HG03280 (cell line): ENCODE results near the gene ZFHX3.

Experiments
- ATAC-seq: cut with Tn5 transposase; IDR thresholded peaks from one replicate; pipeline ENCODE4 v1.9.1; 2021; ENCODE audit warnings: mild to moderate bottlenecking, moderate library complexity; ENCODE audit not compliant: unreplicated experiment

Gene ZFHX3

DNA sequence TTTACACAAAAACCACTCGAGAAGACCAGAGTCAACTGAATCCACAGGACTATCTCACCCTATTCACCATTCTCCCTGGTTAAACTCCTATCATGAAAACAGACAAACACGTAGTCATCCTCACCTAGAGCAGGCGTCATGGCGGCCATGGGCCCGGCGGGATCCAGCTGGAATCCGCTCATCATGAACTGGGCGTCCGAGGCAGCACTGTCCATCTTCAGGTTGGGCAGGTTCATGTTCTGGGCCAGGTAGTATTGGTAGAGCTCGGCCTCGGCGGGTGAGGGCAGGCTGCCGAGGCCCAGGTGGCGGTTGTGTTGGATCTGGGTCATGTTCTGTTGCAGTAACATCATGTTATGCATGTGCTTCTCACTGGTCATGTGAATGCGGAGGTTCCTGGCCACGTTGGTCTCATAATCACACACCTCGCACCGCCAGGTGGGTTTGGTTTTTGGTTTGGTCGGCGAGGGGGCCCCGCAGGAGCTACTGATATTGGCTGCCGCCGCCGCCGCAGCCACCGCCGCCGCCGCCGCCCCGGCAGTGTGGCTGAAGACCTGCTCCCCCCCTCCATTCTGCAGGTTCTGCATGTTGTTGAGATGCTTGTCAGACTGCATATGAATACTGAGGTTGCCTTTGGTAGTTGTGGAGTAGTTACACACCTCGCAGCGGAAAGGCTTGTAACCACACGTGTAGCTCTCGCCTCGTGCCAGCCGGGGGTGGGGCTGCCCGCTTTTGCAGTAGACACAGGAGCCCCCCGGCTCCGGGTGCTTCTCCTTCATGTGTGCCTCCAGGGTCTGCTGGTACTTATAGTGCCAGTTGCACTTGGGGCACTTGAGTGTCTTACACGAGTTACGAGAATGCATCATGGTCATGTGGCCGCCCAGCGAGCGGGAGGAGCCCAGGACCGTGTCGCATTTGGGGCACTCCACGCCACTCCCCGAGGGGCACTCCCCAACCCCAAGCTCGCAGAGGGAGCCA lies 90.3 kb downstream of the ZFHX3 start:
- ATAC-seq = no peak

DNA sequence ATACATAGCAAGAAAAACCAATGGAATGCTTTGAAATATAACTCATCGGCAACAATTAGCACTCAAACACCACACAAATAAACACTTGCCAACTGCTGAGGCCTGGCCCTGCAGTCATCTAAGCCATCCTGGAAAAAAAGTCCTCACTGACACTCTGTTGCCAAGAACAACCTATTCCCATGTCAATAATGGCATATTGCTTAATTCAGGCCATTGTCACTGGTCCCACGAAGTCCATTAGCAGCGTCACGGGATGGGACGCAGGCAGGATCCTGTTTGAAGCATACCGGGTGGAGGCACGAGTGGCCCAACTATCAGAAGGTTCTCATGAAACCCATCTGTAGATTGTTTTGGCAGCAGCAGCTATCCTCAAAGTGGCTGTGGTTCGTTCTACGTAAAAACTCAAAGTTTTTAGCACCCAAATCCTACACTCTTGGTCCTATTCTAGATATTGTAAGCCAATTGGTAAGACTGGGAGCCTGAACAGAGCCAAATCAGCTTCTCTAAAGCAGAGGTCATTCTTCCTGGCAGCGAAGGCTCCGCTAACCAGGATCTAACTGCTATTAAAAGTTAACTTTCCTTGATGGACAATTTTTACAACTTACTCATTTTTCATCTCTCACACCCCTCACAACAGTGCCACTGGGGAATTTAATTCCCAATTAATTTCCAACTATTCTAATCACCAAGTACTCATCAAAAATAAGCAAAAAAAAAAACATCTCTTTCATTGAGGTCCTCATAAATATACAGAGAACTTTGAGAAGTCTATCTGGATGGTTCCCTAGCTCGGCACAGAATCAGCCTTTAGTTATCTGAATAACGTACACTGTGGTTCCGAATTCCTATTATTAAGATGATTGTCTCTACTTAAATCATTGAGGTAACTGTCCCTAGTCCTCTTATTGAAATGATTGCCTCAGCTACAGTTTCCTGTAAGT lies 91.5 kb downstream of the ZFHX3 start:
- no peak for ATAC-seq

DNA sequence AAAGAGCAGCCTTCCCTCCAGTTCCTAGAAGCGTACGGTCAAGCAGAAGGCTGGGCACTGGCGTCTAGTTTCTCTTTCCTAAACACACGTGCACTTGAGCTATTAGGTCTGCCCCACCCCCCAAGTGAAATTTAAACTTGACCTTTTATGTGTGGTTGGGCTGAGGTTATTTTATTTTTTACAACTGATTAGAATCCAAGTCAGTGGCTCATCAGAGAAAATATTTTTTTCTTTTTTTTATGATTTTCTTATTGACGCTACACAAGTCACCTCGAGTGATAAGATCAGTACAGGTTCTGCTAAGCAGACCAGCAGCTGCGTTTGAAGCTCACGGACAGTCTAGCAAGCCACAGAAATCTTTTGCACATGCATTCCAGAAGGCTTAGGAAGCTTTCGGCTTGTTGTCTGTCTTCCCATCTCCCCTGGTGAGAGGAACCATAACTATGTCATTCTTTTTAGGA lies 95.1 kb downstream of the ZFHX3 start:
- no peak for ATAC-seq

DNA sequence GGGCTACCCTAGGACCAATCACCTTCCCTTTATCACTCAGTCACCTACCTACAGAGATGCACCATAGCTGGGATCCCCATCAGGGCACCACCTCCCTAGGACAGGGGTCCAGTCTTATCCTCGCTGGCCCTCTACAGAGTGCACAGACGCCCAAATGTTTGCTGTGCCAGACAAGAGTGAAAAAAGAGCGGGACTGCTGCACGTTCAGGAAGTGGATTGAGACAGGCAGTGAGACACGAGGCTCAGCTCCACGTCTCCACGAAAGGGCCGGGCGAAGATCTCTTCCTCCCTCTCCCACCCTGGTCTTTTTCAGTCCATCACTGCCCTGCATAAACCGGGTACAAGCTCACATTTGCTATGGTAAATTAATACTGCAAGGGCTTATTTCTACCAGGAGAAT lies 95.5 kb downstream of the ZFHX3 start:
- ATAC-seq = no peak

DNA sequence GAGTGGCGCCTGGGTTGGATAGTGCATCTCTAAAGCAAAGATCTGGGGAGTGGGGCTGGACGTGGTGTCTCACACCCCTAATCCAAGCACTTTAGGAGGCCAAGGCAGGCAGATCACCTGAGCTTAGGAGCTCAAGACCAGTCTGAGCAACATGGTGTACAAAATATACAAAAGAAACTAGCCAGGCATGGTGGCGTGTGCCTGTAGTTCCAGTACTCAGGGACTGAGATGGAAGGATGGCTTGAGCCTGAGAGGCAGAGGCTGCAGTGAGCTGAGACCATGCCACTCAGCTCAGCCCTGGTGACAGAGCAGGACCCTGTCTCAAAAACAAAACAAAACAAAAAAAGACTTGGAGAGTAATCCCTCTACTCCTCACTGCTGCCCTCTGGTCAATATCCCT lies 96.0 kb downstream of the ZFHX3 start:
- no peak for ATAC-seq

DNA sequence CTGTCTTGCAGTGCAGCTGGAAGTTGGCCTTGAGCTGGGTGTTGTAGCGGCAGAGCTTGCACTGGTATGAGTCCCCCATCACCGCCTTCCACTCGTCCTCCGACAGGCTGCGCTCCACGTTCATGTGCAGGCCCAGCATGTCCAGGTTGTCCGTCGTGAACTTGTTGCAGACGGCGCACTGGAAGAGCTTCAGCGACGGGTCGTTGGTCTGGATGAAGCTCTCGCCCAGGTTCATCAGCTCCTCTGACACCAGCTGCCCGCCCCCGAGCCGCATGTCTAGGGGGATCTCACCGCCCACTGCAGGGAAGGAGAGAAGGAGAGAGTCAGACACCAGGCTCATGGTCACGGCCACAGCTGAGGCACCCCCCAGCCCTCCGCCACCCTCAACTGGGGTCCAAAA lies 97.3 kb downstream of the ZFHX3 start:
- no peak for ATAC-seq

DNA sequence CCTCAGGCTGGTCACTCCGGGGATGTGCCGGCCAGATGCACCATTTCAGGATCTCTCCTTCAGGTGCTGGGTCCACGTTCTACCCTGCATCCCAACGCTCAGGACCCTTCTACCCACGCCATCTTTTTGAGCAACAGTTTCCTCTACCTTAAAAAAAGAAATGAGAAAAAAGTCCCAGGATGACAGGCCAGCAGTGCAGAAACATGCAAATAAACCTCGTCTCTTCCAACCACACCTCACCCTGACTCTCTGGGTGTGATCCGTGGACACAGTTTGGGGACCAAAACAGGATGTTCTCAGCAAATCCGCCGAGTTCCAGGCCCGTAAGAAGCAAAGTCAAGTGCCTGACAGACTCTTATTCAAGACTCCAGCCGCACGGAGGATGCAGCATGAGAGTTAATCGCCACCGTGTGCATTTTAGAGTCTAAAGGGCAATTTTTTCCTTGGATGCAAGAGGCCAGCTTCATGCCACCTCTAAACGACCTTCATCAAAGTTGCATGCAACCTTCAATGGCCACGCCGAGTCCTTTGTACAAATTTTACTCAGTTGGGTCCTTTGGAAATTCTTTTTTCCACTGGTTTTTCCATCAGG lies 99.6 kb downstream of the ZFHX3 start:
- ATAC-seq = no peak

DNA sequence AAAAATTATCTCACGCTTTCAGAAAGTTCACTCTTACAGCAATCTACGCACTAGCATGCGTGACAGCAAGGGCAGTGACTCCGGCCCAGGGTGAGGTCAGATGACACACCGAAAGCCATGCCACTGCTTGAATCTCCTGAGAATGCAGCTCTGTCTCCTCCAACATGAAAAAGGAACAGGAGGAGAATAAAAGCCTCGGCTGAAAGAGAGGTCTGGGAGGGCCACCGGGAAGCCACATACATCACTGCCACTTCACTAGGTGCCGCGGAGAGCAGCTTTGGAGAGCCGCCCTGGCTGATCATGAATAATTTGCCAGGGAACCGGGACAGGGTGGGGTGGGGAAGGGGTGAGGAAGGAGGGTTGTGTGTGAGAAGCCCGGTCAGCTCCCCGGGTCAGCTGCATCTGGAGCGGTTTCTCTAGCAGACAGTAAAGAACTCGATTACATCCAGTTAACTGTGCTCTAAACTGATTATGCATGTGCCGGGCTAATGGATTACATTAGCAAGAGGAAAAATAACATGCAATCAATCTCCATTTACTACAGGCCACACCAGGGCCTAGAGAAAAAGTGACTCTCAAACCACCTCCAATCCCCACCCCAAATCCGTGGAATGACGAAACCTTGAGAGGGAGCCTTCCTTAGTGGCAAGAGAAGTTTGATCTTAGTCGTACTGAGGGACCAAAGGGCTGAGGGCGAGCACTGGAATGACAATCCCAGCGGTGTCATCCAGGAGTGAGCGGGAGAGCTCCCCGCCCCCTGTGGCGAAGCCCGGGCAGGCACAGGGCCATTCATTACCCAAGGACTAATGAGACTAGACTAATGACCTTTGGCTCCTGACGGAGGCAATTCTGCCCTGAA lies 100.3 kb downstream of the ZFHX3 start:
- no peak for ATAC-seq

DNA sequence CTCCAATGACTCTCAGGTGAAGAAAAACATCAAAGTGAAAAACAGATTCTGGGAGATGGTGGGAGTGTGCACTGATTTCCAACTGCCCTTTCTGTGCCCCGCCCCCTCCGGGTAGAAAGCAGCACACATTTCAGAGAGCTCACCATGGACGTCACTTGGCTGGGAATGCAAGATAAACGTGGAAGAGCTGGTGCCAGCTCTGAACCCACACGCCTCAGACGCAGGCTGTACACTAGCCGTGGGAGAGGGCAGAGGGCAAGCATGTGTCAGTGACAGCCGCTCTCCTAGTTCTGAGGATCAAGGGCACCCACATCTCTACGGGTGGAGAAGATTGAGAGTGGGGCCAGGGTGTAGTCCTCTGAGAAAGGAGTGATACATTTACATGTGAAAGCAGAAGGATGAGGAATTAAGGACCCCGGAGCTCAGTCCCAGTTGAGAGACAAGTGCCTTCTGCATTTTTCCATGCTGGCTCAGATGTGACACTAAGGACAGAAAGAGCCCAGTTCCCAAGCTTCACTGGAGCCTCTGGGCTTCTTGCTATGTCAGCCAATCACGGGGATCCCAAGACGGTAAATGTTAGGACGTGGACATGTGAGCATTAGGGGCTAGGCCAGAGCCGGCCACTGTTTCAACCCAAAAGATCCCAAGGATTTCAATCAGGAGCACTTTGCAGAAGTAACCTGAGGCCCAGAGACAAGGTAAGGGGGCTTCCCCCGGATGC lies 101.3 kb downstream of the ZFHX3 start:
- no peak for ATAC-seq

DNA sequence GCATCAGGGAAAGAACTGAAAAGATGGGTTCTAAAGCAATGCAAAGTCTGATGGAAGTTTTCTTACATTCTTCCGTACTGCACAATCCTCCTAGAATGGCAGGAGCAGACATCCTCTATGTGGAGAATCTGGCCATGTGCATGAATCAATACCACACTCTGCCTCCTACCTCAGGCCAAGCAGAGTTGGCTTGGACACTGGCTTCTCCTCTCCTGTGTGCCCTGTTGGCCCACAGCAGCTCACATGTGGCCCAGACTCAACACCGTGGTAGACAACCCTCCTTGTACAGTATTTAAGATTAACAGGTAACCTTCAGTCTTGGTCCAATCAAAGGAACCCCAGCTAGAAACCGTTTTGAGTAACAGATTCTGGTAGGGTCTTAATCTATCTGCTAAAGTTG lies 101.9 kb downstream of the ZFHX3 start:
- no peak for ATAC-seq

DNA sequence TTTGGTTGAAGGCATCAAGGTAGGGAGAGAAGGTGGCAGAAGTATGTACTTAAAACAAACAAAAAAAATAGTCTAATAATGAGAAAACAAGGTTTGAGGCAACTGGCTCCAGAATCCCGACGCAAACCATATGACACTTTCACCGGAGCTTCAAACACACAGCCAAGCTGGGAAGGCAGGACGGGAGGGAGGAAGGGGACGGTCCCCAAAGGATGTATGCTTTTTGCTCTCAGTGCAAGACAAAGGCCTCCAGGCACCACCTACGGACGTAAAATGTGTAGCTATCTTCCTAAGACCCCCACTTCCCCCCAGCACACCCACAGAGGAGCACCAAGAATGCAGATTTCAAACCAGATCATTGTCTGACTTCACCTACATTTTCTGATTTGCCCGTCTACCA lies 102.3 kb downstream of the ZFHX3 start:
- ATAC-seq = no peak

DNA sequence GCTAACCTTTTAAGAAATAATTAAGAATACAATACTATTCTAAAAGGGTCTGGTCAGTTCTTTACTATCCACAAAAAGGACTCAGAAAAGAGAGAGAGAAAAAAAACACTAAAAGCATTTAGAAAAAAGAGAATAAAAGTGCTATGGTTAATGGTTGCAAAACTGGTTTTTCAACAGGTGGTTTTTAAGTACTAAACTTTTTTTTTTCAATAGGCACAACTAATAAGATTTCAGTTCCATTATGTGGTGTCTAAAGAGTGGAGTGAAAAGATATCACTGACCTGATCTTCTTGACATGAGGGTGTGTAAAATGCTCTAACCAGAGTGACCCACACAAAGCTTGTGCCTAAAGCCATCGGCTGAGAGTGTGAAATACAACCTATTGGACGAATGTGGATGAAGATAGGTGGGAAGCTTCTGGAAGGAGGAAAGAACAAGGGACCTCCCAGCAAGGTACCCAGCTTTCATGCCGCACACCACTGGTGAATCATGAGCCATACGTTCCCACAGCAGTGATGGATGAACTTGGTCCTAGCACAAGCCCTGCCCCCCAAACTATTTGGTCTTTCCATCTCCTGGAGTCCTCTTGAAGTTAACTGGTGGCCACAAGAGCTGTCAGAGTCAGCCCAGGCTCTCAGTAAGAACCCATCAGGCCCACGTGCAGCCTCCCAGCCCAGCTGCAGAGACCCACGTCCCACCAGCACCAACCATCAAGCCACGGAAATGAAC lies 103.0 kb downstream of the ZFHX3 start:
- no peak for ATAC-seq

DNA sequence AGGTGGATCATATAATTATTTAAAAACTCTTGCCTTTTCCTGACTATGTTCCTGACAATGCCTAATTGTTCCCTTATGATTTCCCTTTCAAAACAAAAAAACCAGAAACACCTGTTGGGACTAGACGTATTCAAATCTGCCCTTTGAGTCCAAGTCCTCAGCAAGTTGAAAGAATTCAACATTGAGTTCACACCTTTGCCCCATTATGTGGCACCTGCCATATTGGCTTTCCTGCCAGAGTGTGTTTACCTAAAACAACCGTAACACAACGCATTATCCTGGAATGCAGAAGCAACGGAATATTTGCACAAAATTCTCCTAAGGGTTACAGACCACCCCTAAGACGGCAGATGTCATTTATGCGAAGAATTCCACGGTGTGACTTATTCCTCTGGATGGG lies 105.9 kb downstream of the ZFHX3 start:
- no peak for ATAC-seq

DNA sequence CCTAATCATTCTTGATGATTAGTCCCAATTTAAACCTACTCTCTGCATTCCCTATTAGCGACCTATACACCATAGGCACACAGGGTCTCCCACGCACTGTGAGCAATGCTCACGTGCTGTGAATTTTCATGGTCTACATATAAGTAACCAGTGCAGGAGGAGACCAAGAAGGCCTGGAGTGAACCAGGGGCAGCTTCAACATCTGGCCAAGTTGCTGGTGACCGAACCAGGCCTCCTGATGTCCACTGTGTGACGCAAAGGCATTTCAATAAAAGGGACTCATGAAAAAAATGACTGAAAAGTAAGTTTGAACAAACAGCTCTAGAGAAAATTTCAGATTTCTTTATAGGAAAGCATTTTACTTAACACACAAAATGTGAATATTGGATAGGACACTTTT lies 107.0 kb downstream of the ZFHX3 start:
- no peak for ATAC-seq

DNA sequence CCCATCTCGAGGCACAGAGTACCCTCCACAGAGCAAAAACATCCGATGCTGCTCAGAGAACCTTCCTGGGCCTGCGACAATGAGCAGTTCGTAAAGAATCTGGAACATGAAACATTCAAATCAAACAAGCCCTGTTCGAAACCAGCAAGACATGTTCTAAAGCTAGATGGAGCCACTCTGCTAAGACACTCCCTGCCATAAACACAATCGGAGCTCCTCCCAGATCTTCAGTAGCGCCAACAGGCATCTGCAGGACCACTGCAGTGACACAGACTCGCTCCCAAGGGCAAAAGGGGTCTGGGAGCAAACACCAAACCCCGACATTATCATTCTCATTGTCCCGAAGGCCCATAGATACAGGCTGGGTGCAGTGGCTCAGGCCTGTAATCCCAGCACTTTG lies 108.7 kb downstream of the ZFHX3 start:
- no peak for ATAC-seq

DNA sequence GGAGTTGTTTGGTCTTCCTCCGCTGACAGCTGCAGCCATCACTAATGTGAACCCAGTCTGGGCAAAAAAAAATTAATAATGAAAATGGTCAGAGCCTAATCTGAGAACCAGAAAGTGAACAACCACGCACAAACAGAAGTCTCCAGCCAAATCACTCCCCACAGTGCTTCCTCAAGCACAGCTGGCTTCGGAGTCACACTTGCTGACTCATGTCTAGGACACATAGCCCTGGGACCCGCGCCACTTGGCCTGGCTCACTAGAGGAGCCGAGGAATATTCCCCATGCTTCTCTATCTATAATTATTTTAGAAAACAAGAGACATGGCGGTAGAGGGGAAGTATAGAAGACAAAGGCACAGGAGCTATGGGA lies 109.1 kb downstream of the ZFHX3 start:
- no peak for ATAC-seq

DNA sequence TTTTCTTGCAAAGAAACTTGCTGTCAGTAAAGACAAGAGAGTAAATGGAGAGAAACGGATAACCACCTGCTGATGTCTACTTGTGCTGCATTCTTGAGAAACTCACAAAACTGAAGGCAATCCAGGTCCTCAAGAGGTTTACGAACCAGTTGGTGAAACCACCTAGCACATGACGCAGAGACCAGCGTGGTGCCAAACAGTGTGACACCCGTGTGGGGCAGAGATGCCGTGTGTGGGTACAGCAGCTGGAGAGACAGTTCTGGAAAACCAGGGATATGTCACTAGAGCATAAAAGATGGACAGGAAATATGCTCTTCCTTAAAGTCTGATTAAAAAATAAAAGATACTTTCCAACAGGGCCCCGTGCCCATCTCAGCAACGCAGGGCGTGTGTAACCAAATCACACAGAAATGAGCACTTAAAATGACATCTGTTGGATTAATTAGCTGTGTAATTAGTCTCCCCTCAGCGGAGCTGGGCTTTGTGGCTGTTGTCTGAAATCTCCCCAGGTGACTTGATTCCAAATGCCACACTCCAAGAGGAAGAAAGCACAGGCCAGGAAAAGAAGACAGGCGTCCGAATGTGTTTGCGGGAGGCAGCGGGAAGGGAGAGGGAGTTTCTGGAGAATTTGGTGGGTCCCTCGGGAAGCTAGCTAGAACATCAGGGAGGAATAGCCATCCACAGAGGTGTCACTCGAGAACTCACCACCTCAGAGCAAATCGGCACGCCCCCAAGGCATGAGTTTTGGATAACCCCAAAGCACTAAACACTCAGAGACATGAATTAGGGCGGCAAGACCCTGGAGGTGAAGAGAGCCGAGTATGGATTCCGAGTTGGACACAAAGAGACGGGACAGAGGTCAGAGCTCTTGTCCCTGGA lies 109.8 kb downstream of the ZFHX3 start:
- ATAC-seq = no peak

DNA sequence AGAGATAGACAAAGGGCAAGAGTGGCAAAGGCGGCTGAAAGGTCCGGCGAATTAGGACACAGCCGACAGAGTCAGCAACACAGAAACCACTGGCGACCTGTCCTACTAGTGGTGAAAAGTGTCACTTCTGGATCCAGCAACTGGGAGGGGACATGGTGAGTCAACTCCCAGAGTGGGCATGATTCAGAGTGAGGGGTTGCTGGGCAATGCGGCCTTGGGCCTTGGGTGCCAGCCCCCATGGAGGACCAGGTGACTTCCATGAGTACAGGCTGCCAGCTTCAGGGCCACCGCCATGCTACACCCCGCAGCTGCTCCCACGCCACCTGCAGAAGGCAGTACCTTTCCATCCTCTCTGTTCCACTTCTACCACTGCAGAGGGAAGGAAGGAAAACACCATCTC lies 110.6 kb downstream of the ZFHX3 start:
- no peak for ATAC-seq
